ENCODE measurements around the gene ADGRG1.

DNA sequence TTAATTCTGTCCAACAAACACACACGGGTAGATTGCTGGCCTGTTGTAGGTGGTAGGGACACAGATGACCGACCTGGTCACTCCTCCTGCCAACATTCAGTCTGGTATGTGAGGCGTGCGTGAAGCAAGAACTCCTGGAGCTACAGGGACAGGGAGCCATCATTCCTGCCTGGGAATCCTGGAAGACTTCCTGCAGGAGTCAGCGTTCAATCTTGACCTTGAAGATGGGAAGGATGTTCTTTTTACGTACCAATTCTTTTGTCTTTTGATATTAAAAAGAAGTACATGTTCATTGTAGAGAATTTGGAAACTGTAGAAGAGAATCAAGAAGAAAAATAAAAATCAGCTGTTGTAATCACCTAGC lies 36.2 kb downstream of the ADGRG1 start:
- TF ChIP-seq EZH2 (optimal IDR thresholded peaks at IDR 0.05; ENCODE audit: low read depth, low read length) (no peak), EZH2phosphoT487 (IDR thresholded peaks at IDR 0.05; ENCODE audit: low read length) (no peak)
- TF ChIP-seq, protein P1, sequence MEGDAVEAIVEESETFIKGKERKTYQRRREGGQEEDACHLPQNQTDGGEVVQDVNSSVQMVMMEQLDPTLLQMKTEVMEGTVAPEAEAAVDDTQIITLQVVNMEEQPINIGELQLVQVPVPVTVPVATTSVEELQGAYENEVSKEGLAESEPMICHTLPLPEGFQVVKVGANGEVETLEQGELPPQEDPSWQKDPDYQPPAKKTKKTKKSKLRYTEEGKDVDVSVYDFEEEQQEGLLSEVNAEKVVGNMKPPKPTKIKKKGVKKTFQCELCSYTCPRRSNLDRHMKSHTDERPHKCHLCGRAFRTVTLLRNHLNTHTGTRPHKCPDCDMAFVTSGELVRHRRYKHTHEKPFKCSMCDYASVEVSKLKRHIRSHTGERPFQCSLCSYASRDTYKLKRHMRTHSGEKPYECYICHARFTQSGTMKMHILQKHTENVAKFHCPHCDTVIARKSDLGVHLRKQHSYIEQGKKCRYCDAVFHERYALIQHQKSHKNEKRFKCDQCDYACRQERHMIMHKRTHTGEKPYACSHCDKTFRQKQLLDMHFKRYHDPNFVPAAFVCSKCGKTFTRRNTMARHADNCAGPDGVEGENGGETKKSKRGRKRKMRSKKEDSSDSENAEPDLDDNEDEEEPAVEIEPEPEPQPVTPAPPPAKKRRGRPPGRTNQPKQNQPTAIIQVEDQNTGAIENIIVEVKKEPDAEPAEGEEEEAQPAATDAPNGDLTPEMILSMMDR (IDR thresholded peaks at IDR 0.05; ENCODE audit: low read length), result no peak
